ENCODE results near the gene UBE2E2. TPM values are rescaled to one million over a fixed set of nuclear protein-coding genes. Genes with fewer than 3 reads are reported as not detected.

The UBE2E2 gene
- total RNA-seq, 4 donors from 2014 or later: 7.9 to 44.7 (median 26.6) TPM

DNA sequence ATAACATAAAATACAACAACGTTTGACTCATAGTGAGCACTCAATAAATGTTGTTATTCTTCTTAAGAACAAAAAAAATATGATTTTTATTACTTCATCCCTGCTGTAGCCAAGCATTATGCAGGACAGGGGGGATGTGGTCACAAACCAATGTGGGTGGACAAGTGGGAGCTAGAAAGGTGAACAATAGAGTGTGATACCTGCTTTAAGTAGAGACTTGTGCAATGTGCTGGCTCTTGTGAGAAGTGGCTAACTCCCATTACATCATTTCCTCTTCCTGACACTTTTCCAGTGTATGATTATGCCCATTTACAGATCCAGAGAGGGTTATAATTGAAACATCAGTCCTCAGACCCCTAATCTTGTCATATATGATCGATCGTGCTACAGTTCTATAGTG, 193.6 kb downstream of the UBE2E2 start:
- H3K4me1 ChIP-seq: peaks cover 13 to 27% of the 10 kb centered on the region in 2 donors
- intact Hi-C loops (cut with DNase I; ENCODE audit: low total_unique reads) (no loop called here), in situ Hi-C loops (cut with MboI; ENCODE audit: low sequenced_read_pairs in 4 of 4) (no loop called here)
- no peak overlapping the region for H3K27ac ChIP-seq
- H3K36me3 ChIP-seq: no peaks in the 10 kb centered on the region
- H3K27me3 ChIP-seq: no peaks in the 10 kb centered on the region
- H3K4me3 ChIP-seq: no peak overlapping the region
- H3K9me3 ChIP-seq: no peaks in the 10 kb centered on the region
- ATAC-seq (no peak), DNase-seq (no peak)
- TF ChIP-seq, protein P1, sequence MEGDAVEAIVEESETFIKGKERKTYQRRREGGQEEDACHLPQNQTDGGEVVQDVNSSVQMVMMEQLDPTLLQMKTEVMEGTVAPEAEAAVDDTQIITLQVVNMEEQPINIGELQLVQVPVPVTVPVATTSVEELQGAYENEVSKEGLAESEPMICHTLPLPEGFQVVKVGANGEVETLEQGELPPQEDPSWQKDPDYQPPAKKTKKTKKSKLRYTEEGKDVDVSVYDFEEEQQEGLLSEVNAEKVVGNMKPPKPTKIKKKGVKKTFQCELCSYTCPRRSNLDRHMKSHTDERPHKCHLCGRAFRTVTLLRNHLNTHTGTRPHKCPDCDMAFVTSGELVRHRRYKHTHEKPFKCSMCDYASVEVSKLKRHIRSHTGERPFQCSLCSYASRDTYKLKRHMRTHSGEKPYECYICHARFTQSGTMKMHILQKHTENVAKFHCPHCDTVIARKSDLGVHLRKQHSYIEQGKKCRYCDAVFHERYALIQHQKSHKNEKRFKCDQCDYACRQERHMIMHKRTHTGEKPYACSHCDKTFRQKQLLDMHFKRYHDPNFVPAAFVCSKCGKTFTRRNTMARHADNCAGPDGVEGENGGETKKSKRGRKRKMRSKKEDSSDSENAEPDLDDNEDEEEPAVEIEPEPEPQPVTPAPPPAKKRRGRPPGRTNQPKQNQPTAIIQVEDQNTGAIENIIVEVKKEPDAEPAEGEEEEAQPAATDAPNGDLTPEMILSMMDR (IDR thresholded peaks at IDR 0.05 in 4 of 5, conservative IDR thresholded peaks at IDR 0.05 in 1 of 5): no peak
- no peak for TF ChIP-seq POLR2A (IDR thresholded peaks at IDR 0.05)

DNA sequence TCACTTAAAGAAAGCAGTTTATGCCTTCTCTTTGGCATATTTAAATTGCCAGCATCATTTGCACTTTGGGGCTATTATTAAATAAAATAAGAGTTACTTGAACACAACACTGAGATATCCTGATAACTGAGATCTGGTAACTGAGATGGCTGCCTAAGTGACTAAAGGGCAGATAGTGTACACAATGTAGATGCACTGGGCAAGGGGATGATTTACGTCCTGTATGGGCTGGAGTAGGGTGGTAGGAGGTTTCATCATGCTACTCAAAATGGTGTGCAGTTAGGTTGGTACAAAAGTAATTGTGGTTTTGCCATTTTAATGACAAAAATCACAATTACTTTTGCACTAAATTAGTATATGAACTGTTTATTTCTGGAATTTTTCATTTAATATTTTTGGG, 196.1 kb downstream of the UBE2E2 start:
- H3K9me3 ChIP-seq: no peaks in the 10 kb centered on the region
- H3K27me3 ChIP-seq: no peaks in the 10 kb centered on the region
- H3K4me3 ChIP-seq: no peak overlapping the region
- no peak overlapping the region for H3K27ac ChIP-seq
- ATAC-seq (no peak), DNase-seq (no peak)
- intact Hi-C loops (cut with DNase I; ENCODE audit: low total_unique reads) (no loop called here), in situ Hi-C loops (cut with MboI; ENCODE audit: low sequenced_read_pairs in 4 of 4) (no loop called here)
- TF ChIP-seq, protein P1 (IDR thresholded peaks at IDR 0.05 in 4 of 5, conservative IDR thresholded peaks at IDR 0.05 in 1 of 5): no peak
- no peak for TF ChIP-seq POLR2A (IDR thresholded peaks at IDR 0.05)
- no peaks in the 10 kb centered on the region for H3K36me3 ChIP-seq
- H3K4me1 ChIP-seq: peaks cover 24 to 31% of the 10 kb centered on the region in 2 donors

DNA sequence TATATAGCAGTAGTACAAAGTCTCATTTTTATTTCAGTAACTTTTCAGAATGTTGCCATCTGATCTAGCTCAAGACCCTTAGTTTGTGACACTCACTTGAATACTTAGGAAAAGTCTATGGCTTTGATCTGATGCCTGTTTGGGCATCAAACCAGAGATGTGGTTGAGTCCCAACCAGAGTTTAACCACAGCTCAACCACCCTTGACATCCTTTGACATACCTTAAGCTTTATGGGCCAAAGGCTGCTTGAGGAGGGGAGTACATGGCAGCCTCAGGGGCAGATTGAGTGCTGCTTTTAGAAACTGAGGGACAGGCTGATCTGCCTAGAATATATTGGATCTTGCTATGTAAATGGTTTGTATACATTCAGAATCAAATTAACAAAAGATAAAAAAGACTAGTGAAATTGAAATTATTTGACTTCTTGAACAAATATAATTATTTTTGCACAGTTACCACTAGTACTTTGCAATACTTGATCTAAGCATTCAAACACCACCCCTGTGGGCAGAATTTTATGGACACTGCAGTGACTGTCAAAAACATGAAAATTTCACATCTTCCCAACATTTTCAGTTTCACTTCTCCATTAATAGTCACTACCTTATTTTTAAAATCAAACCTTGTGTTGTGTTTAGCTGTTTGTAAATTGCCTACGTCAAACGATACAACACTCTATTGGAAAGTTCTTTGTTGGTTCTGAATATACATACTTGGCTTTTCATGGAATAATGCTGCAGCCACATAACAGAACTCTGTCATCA, 199.8 kb downstream of the UBE2E2 start:
- intact Hi-C loops (cut with DNase I; ENCODE audit: low total_unique reads): no loop called here
- H3K4me1 ChIP-seq: peaks cover 47% of the 10 kb centered on the region in 2 donors
- no peaks in the 10 kb centered on the region for H3K36me3 ChIP-seq
- H3K4me3 ChIP-seq: no peak overlapping the region
- in situ Hi-C loops (cut with MboI; ENCODE audit: low sequenced_read_pairs in 4 of 4): no loop called here
- H3K27ac ChIP-seq: no peak overlapping the region
- TF ChIP-seq, protein P1 (IDR thresholded peaks at IDR 0.05 in 4 of 5, conservative IDR thresholded peaks at IDR 0.05 in 1 of 5): no peak
- TF ChIP-seq POLR2A (IDR thresholded peaks at IDR 0.05): no peak
- H3K9me3 ChIP-seq: no peaks in the 10 kb centered on the region
- ATAC-seq (no peak), DNase-seq (no peak)
- H3K27me3 ChIP-seq: no peaks in the 10 kb centered on the region

DNA sequence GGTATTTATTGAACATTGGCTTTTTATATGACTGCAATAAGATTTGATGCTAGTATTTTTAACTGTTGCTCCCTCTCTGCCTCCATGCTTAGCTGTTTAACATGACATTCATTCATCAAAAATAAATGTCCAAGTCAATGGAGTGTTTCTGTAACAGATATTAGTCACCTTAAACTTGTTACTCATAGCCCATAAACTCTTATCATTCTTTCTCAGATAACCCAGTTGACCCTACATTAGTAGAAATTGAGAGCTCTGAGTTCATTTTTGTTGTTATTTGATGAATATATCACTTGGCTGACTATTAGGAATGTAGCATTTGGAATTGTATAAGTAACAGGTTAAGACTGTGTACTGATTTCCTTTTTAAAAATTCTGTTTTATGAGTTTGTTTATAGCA, 201.1 kb downstream of the UBE2E2 start:
- Histone ChIP-seq H3K27me3 (no peaks in the 10 kb centered on the region), H3K4me1 (peaks cover 46 to 48% of the 10 kb centered on the region in 2 donors), H3K9me3 (no peaks in the 10 kb centered on the region), H3K36me3 (no peaks in the 10 kb centered on the region), H3K4me3 (no peak overlapping the region), H3K27ac (no peak overlapping the region)
- TF ChIP-seq, protein P1 (IDR thresholded peaks at IDR 0.05 in 4 of 5, conservative IDR thresholded peaks at IDR 0.05 in 1 of 5): no peak
- no peak for TF ChIP-seq POLR2A (IDR thresholded peaks at IDR 0.05)
- DNase-seq (no peak), ATAC-seq (no peak)
- in situ Hi-C loops (cut with MboI; ENCODE audit: low sequenced_read_pairs in 4 of 4): no loop called here
- intact Hi-C loops (cut with DNase I; ENCODE audit: low total_unique reads): no loop called here

Data from gastrocnemius medialis (tissue), 4 donors.